Mesenchymal stem cell (in vitro differentiated cells and primary cell): Measurements from ENCODE around the gene ARMC8.

Experiments
- DNase-seq: peaks from one replicate; pipeline ENCODE4 v3.0.0-alpha.2; 2013
- H2AFZ ChIP-seq: one replicate; pipeline ENCODE4 v1.6.1; 2013; ENCODE audit warnings: low read depth, mild to moderate bottlenecking, control low read depth, inconsistent platforms, low read length, moderate library complexity
- H2AK5ac ChIP-seq: 2 replicates; pipeline ENCODE4 v1.6.1; 2013; ENCODE audit warnings: low read length, moderate library complexity, mild to moderate bottlenecking, inconsistent platforms; ENCODE audit not compliant: severe bottlenecking
- H2BK120ac ChIP-seq: one replicate; pipeline ENCODE4 v1.6.1; 2013; ENCODE audit warnings: low read depth, mild to moderate bottlenecking, inconsistent platforms, low read length, moderate library complexity
- H2BK12ac ChIP-seq, 2 experiments: one replicate each; pipeline ENCODE4 v1.6.1; 2013; ENCODE audit warnings: inconsistent platforms in 2 of 2, low read length in 2 of 2, mild to moderate bottlenecking in 2 of 2, moderate library complexity in 2 of 2, control low read depth in 1 of 2
- H2BK15ac ChIP-seq: one replicate; pipeline ENCODE4 v1.6.1; 2013; ENCODE audit warnings: mild to moderate bottlenecking, low read depth, inconsistent platforms; ENCODE audit not compliant: poor library complexity, severe bottlenecking
- H2BK5ac ChIP-seq: 2 replicates; pipeline ENCODE4 v1.6.1; 2013; ENCODE audit warnings: low read depth, mild to moderate bottlenecking, low read length, control low read depth, inconsistent platforms; ENCODE audit not compliant: poor library complexity, severe bottlenecking
- H3K14ac ChIP-seq, 2 experiments: one replicate each; pipeline ENCODE4 v1.6.1; 2013; ENCODE audit warnings: inconsistent platforms in 2 of 2, low read length in 2 of 2, control low read depth in 1 of 2, mild to moderate bottlenecking in 1 of 2, moderate library complexity in 1 of 2
- H3K18ac ChIP-seq, 2 experiments: one replicate each; pipeline ENCODE4 v1.6.1; 2013; ENCODE audit warnings: inconsistent platforms in 2 of 2, low read length in 2 of 2, control low read depth in 1 of 2, low read depth in 1 of 2, mild to moderate bottlenecking in 1 of 2
- H3K23ac ChIP-seq, 2 experiments: one replicate each; pipeline ENCODE4 v1.6.1; 2013; ENCODE audit warnings: inconsistent platforms in 2 of 2, low read length in 2 of 2, mild to moderate bottlenecking in 2 of 2, moderate library complexity in 2 of 2, control low read depth in 1 of 2
- H3K27ac ChIP-seq: 2 replicates; pipeline ENCODE4 v1.5.1; 2013; ENCODE audit warnings: mild to moderate bottlenecking, moderate library complexity, low read length, control low read depth, inconsistent platforms; ENCODE audit not compliant: poor library complexity, severe bottlenecking
- H3K27me3 ChIP-seq, 2 experiments: 2 replicates each; pipeline versions ENCODE4 v1.6.1 to v1.7.0; 2013; ENCODE audit warnings: low read length in 2 of 2, mild to moderate bottlenecking in 2 of 2, moderate library complexity in 2 of 2, control low read depth in 1 of 2, inconsistent platforms in 1 of 2; ENCODE audit not compliant: control insufficient read depth in 1 of 2, insufficient read depth in 1 of 2
- H3K36me3 ChIP-seq, 2 experiments: 2 replicates each; pipeline versions ENCODE4 v1.6.1 to v1.7.0; 2013; ENCODE audit warnings: low read length in 2 of 2, control low read depth in 1 of 2, inconsistent platforms in 1 of 2, low read depth in 1 of 2, mild to moderate bottlenecking in 1 of 2; ENCODE audit not compliant: insufficient read depth in 2 of 2, control insufficient read depth in 1 of 2
- H3K4ac ChIP-seq, 2 experiments: one replicate each; pipeline ENCODE4 v1.6.1; 2013; ENCODE audit warnings: inconsistent platforms in 2 of 2, low read length in 2 of 2, mild to moderate bottlenecking in 2 of 2, moderate library complexity in 2 of 2, control low read depth in 1 of 2, low read depth in 1 of 2
- H3K4me1 ChIP-seq: 2 replicates; pipeline ENCODE4 v1.6.1; 2013; ENCODE audit warnings: low read depth, low read length, control low read depth; ENCODE audit not compliant: control insufficient read depth, insufficient read depth
- H3K4me2 ChIP-seq: 2 replicates; pipeline ENCODE4 v1.6.1; 2013; ENCODE audit warnings: low read length, mild to moderate bottlenecking, inconsistent platforms; ENCODE audit not compliant: poor library complexity, severe bottlenecking
- H3K4me3 ChIP-seq, 2 experiments: 2 replicates each; pipeline versions ENCODE4 v1.5.1 to v1.7.0; 2013; ENCODE audit warnings: low read length in 2 of 2, mild to moderate bottlenecking in 2 of 2, control low read depth in 1 of 2, low read depth in 1 of 2; ENCODE audit not compliant: insufficient read depth in 1 of 2
- H3K79me1 ChIP-seq: replicated peaks from 2 replicates; pipeline ENCODE4 v1.6.1; 2013; ENCODE audit warnings: mild to moderate bottlenecking, control low read depth, low read length, inconsistent platforms; ENCODE audit not compliant: poor library complexity, severe bottlenecking
- H3K9ac ChIP-seq: 2 replicates; pipeline ENCODE4 v1.7.0; 2013; ENCODE audit warnings: mild to moderate bottlenecking, low read length, moderate library complexity
- H3K9me3 ChIP-seq: 2 replicates; pipeline ENCODE4 v1.7.0; 2013; ENCODE audit warnings: mild to moderate bottlenecking, low read length; ENCODE audit not compliant: control insufficient read depth
- H4K8ac ChIP-seq: one replicate; pipeline ENCODE4 v1.6.1; 2013; ENCODE audit warnings: inconsistent platforms, mild to moderate bottlenecking, low read length, moderate library complexity
- H4K91ac ChIP-seq: one replicate; pipeline ENCODE4 v1.6.1; 2013; ENCODE audit warnings: mild to moderate bottlenecking, low read length, inconsistent platforms
- WGBS: methylation state at CpG from one replicate; pipeline ENCODE4 v1.1.7; 2013; ENCODE audit warnings: mixed read lengths; 5-methylcytosine and 5-hydroxymethylcytosine counted together

Gene ARMC8

GRCh38 chr3:138332472-138333073 lies 145.5 kb downstream of the ARMC8 start:
- Histone ChIP-seq H4K91ac (no peak overlapping the region), H3K36me3 (no peaks in the 10 kb centered on the region), H3K4me1 (peaks cover 4% of the 10 kb centered on the region), H2BK120ac (no peak overlapping the region), H3K27me3 (peaks cover 10 to 22% of the 10 kb centered on the region in 2 experiments), H3K9ac (no peak overlapping the region), H3K4ac (no peak overlapping the region), H3K4me3 (no peak overlapping the region), H3K9me3 (no peaks in the 10 kb centered on the region), H3K79me1 (no peaks in the 10 kb centered on the region), H3K18ac (no peak overlapping the region), H3K14ac (no peak overlapping the region), H2BK5ac (no peak overlapping the region), H3K27ac (no peak overlapping the region), H2AK5ac (no peak overlapping the region), H3K23ac (no peak overlapping the region), H4K8ac (no peak overlapping the region), H2AFZ (no peak overlapping the region), H2BK12ac (no peak overlapping the region), H3K4me2 (no peak overlapping the region), H2BK15ac (no peak overlapping the region)
- WGBS = 76% methylated on average over 4 of the region's 4 CpGs
- DNase-seq = peak; percentile 49

- WGBS = 83% methylated on average over 4 of the region's 4 CpGs
- Histone ChIP-seq H3K36me3 (no peaks in the 10 kb centered on the region), H3K9me3 (no peaks in the 10 kb centered on the region), H4K91ac (no peak overlapping the region), H3K9ac (no peak overlapping the region), H3K23ac (no peak overlapping the region), H3K14ac (no peak overlapping the region), H3K18ac (no peak overlapping the region), H2BK120ac (no peak overlapping the region), H3K27ac (no peak overlapping the region), H3K4ac (no peak overlapping the region), H2BK5ac (no peak overlapping the region), H3K4me3 (no peak overlapping the region), H3K27me3 (peaks cover 10 to 15% of the 10 kb centered on the region in 2 experiments), H2AK5ac (no peak overlapping the region), H3K4me2 (no peak overlapping the region), H3K79me1 (no peaks in the 10 kb centered on the region), H4K8ac (no peak overlapping the region), H2BK12ac (no peak overlapping the region), H3K4me1 (peaks cover 4% of the 10 kb centered on the region), H2BK15ac (no peak overlapping the region), H2AFZ (no peak overlapping the region)
- DNase-seq = no peak
Measured at GRCh38 chr3:138334608-138335007, 147.5 kb downstream of the ARMC8 start.

- Histone ChIP-seq H3K18ac (no peak overlapping the region), H2BK5ac (no peak overlapping the region), H2BK12ac (no peak overlapping the region), H3K9ac (no peak overlapping the region), H2BK120ac (no peak overlapping the region), H3K14ac (no peak overlapping the region), H3K4ac (no peak overlapping the region), H2BK15ac (no peak overlapping the region), H2AFZ (no peak overlapping the region), H3K79me1 (no peaks in the 10 kb centered on the region), H3K27ac (no peak overlapping the region), H4K91ac (no peak overlapping the region), H3K9me3 (no peaks in the 10 kb centered on the region), H3K4me2 (no peak overlapping the region), H3K23ac (no peak overlapping the region), H3K4me3 (no peak overlapping the region), H3K36me3 (no peaks in the 10 kb centered on the region), H3K4me1 (no peaks in the 10 kb centered on the region), H2AK5ac (no peak overlapping the region), H3K27me3 (peaks cover 10 to 17% of the 10 kb centered on the region in 2 experiments), H4K8ac (no peak overlapping the region)
- no peak for DNase-seq
- 93% methylated on average over 4 of the region's 4 CpGs for WGBS
Measured at GRCh38 chr3:138336454-138336999, 149.4 kb downstream of the ARMC8 start.

DNA sequence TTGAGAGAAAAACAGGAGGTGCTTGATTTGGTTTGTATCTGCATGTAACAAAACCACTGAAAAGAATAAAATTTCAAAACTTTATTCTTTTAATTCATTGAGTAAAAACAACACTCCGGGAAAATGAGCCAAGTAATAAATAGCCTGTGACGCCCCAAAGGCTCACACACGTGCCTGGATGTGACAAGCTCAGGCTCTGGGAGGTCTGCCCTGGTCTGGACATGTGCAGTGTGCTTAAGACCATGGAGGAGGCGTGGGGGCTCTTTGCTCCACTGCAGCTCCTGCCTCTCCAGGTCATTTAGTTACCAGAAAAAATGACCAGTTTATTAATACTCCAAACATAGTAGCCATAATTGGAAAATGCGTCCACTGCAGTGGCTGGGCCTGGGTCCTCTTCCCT lies 151.1 kb downstream of the ARMC8 start:
- H3K4me1 ChIP-seq = no peaks in the 10 kb centered on the region
- WGBS = 45% methylated on average over 5 of the region's 5 CpGs
- no peak overlapping the region for H2BK5ac ChIP-seq
- H3K9me3 ChIP-seq = no peaks in the 10 kb centered on the region
- no peak overlapping the region for H3K4me3 ChIP-seq
- no peaks in the 10 kb centered on the region for H3K36me3 ChIP-seq
- H2AK5ac ChIP-seq = no peak overlapping the region
- H4K91ac ChIP-seq = no peak overlapping the region
- no peak overlapping the region for H3K14ac ChIP-seq
- no peak overlapping the region for H2BK120ac ChIP-seq
- H3K79me1 ChIP-seq = no peaks in the 10 kb centered on the region
- no peak overlapping the region for H2BK12ac ChIP-seq
- H3K4me2 ChIP-seq = no peak overlapping the region
- DNase-seq = no peak
- H3K27me3 ChIP-seq = peaks cover 10 to 18% of the 10 kb centered on the region in 2 experiments
- H3K23ac ChIP-seq = no peak overlapping the region
- no peak overlapping the region for H2BK15ac ChIP-seq
- no peak overlapping the region for H3K4ac ChIP-seq
- no peak overlapping the region for H2AFZ ChIP-seq
- no peak overlapping the region for H4K8ac ChIP-seq
- no peak overlapping the region for H3K27ac ChIP-seq
- no peak overlapping the region for H3K9ac ChIP-seq
- no peak overlapping the region for H3K18ac ChIP-seq
